ENCODE results near the gene ZNF534.
A peak's percentile ranks its signal among the peaks of the same experiment; 100 is the strongest.
"Not testable (repeated sequence)": the region's sequence is repeated elsewhere in the genome, so short reads cannot be mapped to it uniquely, and the experiment has no call there.

Gene ZNF534

GRCh38 chr19:52428937-52429336 lies at the start of gene ZNF534:
Gene ZNF534, plus strand, starts transcription at chr19:52429148. Its CDS starts 2,327 bp downstream, at chr19:52431475.
- no peak for DNase-seq (ENCODE audit: low read depth)

GRCh38 chr19:52391135-52391534 lies 37.8 kb upstream of the ZNF534 start:
- no peak for DNase-seq (ENCODE audit: low read depth)

GRCh38 chr19:52397310-52398080 lies 31.5 kb upstream of the ZNF534 start, which contains the start of gene ZNF528:
Gene ZNF528, plus strand, starts transcription at chr19:52397849. Its CDS starts 4,165 bp downstream, at chr19:52402014.
- peak; percentile 52 for DNase-seq (ENCODE audit: low read depth)

GRCh38 chr19:52398081-52398441 lies 30.9 kb upstream of the ZNF534 start:
- no peak for DNase-seq (ENCODE audit: low read depth)

GRCh38 chr19:52410276-52410675 lies 18.7 kb upstream of the ZNF534 start:
- no peak for DNase-seq (ENCODE audit: low read depth)

GRCh38 chr19:52415711-52416110 lies 13.2 kb upstream of the ZNF534 start:
- DNase-seq (ENCODE audit: low read depth) = no peak

GRCh38 chr19:52442179-52442578 lies 13.2 kb downstream of the ZNF534 start:
- DNase-seq (ENCODE audit: low read depth) = no peak

- DNase-seq (ENCODE audit: low read depth) = no peak
Measured at GRCh38 chr19:52444506-52444905, 15.6 kb downstream of the ZNF534 start.

GRCh38 chr19:52451241-52451640 lies 22.3 kb downstream of the ZNF534 start:
- DNase-seq (ENCODE audit: low read depth) = no peak

GRCh38 chr19:52453324-52454094 lies 24.6 kb downstream of the ZNF534 start, which contains the start of gene ZNF578:
Gene ZNF578, plus strand, starts transcription at chr19:52453553. Its CDS starts 48,293 bp downstream, at chr19:52501846.
- DNase-seq (ENCODE audit: low read depth) = no peak

- no peak for DNase-seq (ENCODE audit: low read depth)
Measured at GRCh38 chr19:52464798-52465470, 36.0 kb downstream of the ZNF534 start.

- no peak for DNase-seq (ENCODE audit: low read depth)
Measured at GRCh38 chr19:52473655-52474350, 44.9 kb downstream of the ZNF534 start.

- DNase-seq (ENCODE audit: low read depth) = no peak
Measured at GRCh38 chr19:52474351-52475127, 45.6 kb downstream of the ZNF534 start.

- not testable (repeated sequence) for DNase-seq (ENCODE audit: low read depth)
Measured at GRCh38 chr19:52484111-52484743, 55.3 kb downstream of the ZNF534 start.

GRCh38 chr19:52485064-52485463 lies 56.1 kb downstream of the ZNF534 start:
- DNase-seq (ENCODE audit: low read depth) = not testable (repeated sequence)

- not testable (repeated sequence) for DNase-seq (ENCODE audit: low read depth)
Measured at GRCh38 chr19:52485561-52486240, 56.8 kb downstream of the ZNF534 start.

GRCh38 chr19:52492201-52492993 lies 63.4 kb downstream of the ZNF534 start:
- no peak for DNase-seq (ENCODE audit: low read depth)

- DNase-seq (ENCODE audit: low read depth) = no peak
Measured at GRCh38 chr19:52492994-52493470, 64.1 kb downstream of the ZNF534 start.

- no peak for DNase-seq (ENCODE audit: low read depth)
Measured at GRCh38 chr19:52494518-52494917, 65.6 kb downstream of the ZNF534 start.

Data from HS-5 (cell line).